PFSK-1 (cell line): ENCODE measurements around the gene CKAP5.

Source experiments
- FOXP2 ChIP-seq: optimal IDR thresholded peaks from 2 replicates; pipeline ENCODE3; 2011; ENCODE audit warnings: borderline replicate concordance, control low read depth, inconsistent platforms; ENCODE audit not compliant: insufficient read depth; ENCODE audit errors: extremely low read length, extremely low read depth
- POLR2AphosphoS5 ChIP-seq: IDR thresholded peaks from 2 replicates; pipeline ENCODE4 v1.6.1; 2012; ENCODE audit warnings: low read depth, mild to moderate bottlenecking, control low read depth, low read length, moderate library complexity
- TAF1 ChIP-seq: IDR thresholded peaks from 2 replicates; pipeline ENCODE4 v1.6.1; 2012; ENCODE audit warnings: low read length, control low read depth, borderline replicate concordance; ENCODE audit not compliant: insufficient read depth
- TF ChIP-seq, protein P1 (sequence below), 2 experiments: IDR thresholded peaks; 2 replicates each; pipeline versions ENCODE4 v1.6.1 to v1.8.0; 2011 to 2012; ENCODE audit warnings: low read depth in 2 of 2, low read length in 2 of 2, control low read depth in 1 of 2, inconsistent platforms in 1 of 2, mild to moderate bottlenecking in 1 of 2, moderate library complexity in 1 of 2; ENCODE audit not compliant: insufficient read depth in 1 of 2

DNA sequence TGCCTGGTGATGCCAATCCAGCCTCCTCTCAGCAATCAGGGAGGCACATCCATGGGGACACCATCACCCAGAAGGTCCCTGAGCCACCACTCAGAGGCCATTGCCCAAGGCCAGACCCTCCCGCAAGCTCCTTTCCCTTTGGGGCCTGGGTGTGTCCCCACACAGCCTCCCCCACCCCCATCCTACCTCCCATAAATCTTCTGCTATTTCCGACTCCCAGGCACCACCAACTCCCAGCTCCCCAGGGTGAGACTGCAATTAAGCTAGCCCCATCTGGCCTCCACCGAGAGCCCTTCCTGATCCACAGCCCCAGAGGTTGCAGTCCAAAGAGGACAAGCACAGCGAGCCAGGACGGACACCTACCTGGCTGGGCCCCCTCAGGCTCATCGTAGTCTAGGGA, 152.0 kb downstream of the CKAP5 start:
- TF ChIP-seq POLR2AphosphoS5 (no peak), TAF1 (no peak), FOXP2 (no peak)
- TF ChIP-seq, protein P1, sequence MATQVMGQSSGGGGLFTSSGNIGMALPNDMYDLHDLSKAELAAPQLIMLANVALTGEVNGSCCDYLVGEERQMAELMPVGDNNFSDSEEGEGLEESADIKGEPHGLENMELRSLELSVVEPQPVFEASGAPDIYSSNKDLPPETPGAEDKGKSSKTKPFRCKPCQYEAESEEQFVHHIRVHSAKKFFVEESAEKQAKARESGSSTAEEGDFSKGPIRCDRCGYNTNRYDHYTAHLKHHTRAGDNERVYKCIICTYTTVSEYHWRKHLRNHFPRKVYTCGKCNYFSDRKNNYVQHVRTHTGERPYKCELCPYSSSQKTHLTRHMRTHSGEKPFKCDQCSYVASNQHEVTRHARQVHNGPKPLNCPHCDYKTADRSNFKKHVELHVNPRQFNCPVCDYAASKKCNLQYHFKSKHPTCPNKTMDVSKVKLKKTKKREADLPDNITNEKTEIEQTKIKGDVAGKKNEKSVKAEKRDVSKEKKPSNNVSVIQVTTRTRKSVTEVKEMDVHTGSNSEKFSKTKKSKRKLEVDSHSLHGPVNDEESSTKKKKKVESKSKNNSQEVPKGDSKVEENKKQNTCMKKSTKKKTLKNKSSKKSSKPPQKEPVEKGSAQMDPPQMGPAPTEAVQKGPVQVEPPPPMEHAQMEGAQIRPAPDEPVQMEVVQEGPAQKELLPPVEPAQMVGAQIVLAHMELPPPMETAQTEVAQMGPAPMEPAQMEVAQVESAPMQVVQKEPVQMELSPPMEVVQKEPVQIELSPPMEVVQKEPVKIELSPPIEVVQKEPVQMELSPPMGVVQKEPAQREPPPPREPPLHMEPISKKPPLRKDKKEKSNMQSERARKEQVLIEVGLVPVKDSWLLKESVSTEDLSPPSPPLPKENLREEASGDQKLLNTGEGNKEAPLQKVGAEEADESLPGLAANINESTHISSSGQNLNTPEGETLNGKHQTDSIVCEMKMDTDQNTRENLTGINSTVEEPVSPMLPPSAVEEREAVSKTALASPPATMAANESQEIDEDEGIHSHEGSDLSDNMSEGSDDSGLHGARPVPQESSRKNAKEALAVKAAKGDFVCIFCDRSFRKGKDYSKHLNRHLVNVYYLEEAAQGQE (IDR thresholded peaks at IDR 0.05; ENCODE audit: insufficient read depth in 1 of 2, low read depth in 2 of 2, low read length in 2 of 2): no peak
